T-cell (primary cell): ENCODE data around the gene PRSS56. TPM values are rescaled to one million over a fixed set of nuclear protein-coding genes. Genes with fewer than 3 reads are reported as not detected.
A peak's percentile ranks its signal among the peaks of the same experiment; 100 is the strongest.

Experiments used
- ATAC-seq, 4 experiments: fragments of 200-7000 bp in 3 of 4; fragments of 150-1000 bp in 1 of 4; cut with Tn5 transposase; replicated peaks in 1 of 4; 1 replicate in 3 of 4; 2 replicates in 1 of 4; pipeline ENCODE4 v1.10.0; 2021; ENCODE audit warnings: moderate library complexity in 3 of 4, mild to moderate bottlenecking in 2 of 4, moderate number of reproducible peaks in 1 of 4
- CTCF ChIA-PET, 2 donors: fragments of 300-600 bp; sonication (Branson Sonifier 250); formaldehyde crosslinking; loops; one replicate each; lab custom pipeline; 2022; ENCODE audit warnings: antibody characterized with exemption in 2 of 2; lab: Charles Lee
- POLR2A ChIA-PET, 2 donors: fragments of 300-600 bp; sonication (Branson Sonifier 250); formaldehyde crosslinking; loops; one replicate each; lab custom pipeline; 2022; ENCODE audit warnings: antibody characterized with exemption in 2 of 2; lab: Charles Lee
- DNase-seq, 35 experiments: peaks; one replicate each; pipeline versions ENCODE4 v3.0.0 to v3.0.0-alpha.2; 2013 to 2023
- H3K27ac ChIP-seq: one replicate; pipeline ENCODE4 v1.5.1; 2013; ENCODE audit warnings: low read length
- H3K27me3 ChIP-seq, 2 experiments: replicated peaks in 1 of 2; 1 replicate in 1 of 2; 2 replicates in 1 of 2; pipeline versions ENCODE4 v1.6.1 to v1.7.0; 2013; ENCODE audit warnings: low read length in 1 of 2, mixed read lengths in 1 of 2; ENCODE audit not compliant: control insufficient read depth in 2 of 2, insufficient read depth in 2 of 2; ENCODE audit errors: extremely low read depth in 1 of 2
- H3K36me3 ChIP-seq, 2 donors: 1 replicate in 1 of 2; 2 replicates in 1 of 2; pipeline versions ENCODE4 v1.6.1 to v1.7.0; 2013; ENCODE audit warnings: low read length in 1 of 2; ENCODE audit not compliant: control insufficient read depth in 2 of 2, insufficient read depth in 1 of 2; ENCODE audit errors: extremely low read depth in 1 of 2
- H3K4me1 ChIP-seq, 2 experiments: 1 replicate in 1 of 2; 2 replicates in 1 of 2; pipeline versions ENCODE4 v1.6.1 to v1.7.0; 2013; ENCODE audit warnings: low read length in 2 of 2, mixed read lengths in 1 of 2; ENCODE audit not compliant: insufficient read depth in 2 of 2, control insufficient read depth in 1 of 2; ENCODE audit errors: extremely low read depth in 1 of 2
- H3K4me3 ChIP-seq, 2 donors: 1 replicate in 1 of 2; 2 replicates in 1 of 2; pipeline versions ENCODE4 v1.5.1 to v1.7.0; 2013; ENCODE audit warnings: mild to moderate bottlenecking in 2 of 2, low read length in 1 of 2, moderate library complexity in 1 of 2; ENCODE audit not compliant: control insufficient read depth in 1 of 2; ENCODE audit errors: extremely low read depth in 1 of 2
- H3K9me3 ChIP-seq: 2 replicates; pipeline ENCODE4 v1.7.0; 2013
- H3K27ac Mint-ChIP-seq, 2 donors: one replicate each; pipeline ENCODE4 v1.8.0; 2020 to 2021; ENCODE audit warnings: mild to moderate bottlenecking in 2 of 2, mixed read lengths in 2 of 2
- H3K27me3 Mint-ChIP-seq, 2 donors: one replicate each; pipeline ENCODE4 v1.8.0; 2021 to 2022; ENCODE audit warnings: mixed read lengths in 2 of 2
- H3K36me3 Mint-ChIP-seq: one replicate; pipeline ENCODE4 v1.8.0; 2021; ENCODE audit warnings: mixed read lengths
- H3K4me1 Mint-ChIP-seq, 3 donors: one replicate each; pipeline ENCODE4 v1.8.0; 2020 to 2022; ENCODE audit warnings: mixed read lengths in 3 of 3, mild to moderate bottlenecking in 1 of 3
- H3K4me3 Mint-ChIP-seq, 3 donors: one replicate each; pipeline ENCODE4 v1.8.0; 2020 to 2022; ENCODE audit warnings: mild to moderate bottlenecking in 3 of 3, mixed read lengths in 3 of 3, moderate library complexity in 3 of 3
- H3K9me3 Mint-ChIP-seq, 3 donors: one replicate each; pipeline ENCODE4 v1.8.0; 2020 to 2022; ENCODE audit warnings: mixed read lengths in 3 of 3
- WGBS: methylation state at CpG from one replicate; pipeline ENCODE4 v1.1.5; 2013; ENCODE audit warnings: missing lambda C conversion rate; ENCODE audit not compliant: insufficient coverage; 5-methylcytosine and 5-hydroxymethylcytosine counted together
- total RNA-seq, 35 experiments: library from RNA in 6 of 35; stranded (reverse) in 6 of 35; fragments of 120-200 nt in 1 of 35; gene quantifications; one replicate each; pipeline versions ENCODE4 v1.2.1 to v1.2.4 and lab custom pipeline; 2013 to 2026

Gene PRSS56
- total RNA-seq, 5 donors from 2014 or later (not counting 1 experiment from before 2014, with no cell fraction given): not detected

DNA sequence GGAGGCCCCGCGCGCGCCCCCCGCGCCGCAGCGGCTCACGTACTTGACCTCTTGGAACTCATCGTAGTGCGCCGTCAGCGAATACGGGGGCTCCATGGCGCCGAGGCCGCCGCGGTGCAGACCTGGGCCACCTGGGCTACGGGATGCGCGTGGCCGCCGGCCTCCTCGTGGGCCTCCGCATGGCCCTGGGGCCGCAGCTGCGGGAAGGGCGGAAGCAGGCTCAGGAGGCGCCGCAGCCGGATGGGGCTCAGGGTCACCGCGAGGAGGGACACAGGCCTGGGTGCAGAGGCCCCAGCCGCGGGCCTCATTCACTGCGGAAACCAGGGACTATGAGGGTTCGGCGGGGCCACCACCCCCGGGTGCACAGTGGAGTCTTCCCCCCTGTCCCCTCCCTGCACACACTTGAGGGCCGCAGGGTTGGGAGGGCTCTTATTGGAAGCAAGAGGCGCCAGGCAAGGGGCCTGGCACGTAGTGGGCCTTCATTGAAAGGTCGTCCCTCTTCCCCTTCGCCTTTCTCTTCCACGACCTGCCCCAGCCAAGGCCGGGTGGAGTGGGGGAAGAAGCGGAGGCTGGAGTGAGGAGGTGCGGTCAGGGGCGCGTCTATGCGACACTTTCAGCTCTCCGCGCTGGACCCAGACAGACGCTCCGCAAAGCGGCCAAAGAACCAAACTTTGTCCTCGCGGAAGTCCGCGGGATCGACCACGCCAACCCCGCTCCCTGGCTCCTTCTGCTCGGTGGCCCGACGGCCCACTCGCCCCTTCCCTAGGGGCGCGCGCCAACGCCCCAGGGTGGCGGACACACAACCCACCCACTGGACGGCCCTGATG is 33.4 kb upstream of the PRSS56 start:
- Mint-ChIP-seq H3K4me3 (peak overlapping the region in 2 of 3 donors; percentile 17 to 49), H3K4me1 (peaks cover 0 to 16% (median 12%) of the 10 kb centered on the region in 3 donors), H3K36me3 (no peaks in the 10 kb centered on the region), H3K27ac (no peak overlapping the region), H3K27me3 (peaks cover 29 to 58% of the 10 kb centered on the region in 2 donors), H3K9me3 (no peaks in the 10 kb centered on the region)
- WGBS: 7% methylated on average over 63 of the region's 74 CpGs
- peaks cover 0 to 10% of the 10 kb centered on the region in 2 experiments for H3K4me1 ChIP-seq
- H3K4me3 ChIP-seq: peak overlapping the region in 1 of 2 donors; percentile 11
- ChIA-PET CTCF (no interaction called here), POLR2A (no interaction called here)
- no peaks in the 10 kb centered on the region for H3K36me3 ChIP-seq
- H3K27me3 ChIP-seq: peaks cover 0 to 69% of the 10 kb centered on the region in 2 experiments
- H3K27ac ChIP-seq: no peak overlapping the region
- no peaks in the 10 kb centered on the region for H3K9me3 ChIP-seq
- no peak for DNase-seq
- no peak for ATAC-seq

DNA sequence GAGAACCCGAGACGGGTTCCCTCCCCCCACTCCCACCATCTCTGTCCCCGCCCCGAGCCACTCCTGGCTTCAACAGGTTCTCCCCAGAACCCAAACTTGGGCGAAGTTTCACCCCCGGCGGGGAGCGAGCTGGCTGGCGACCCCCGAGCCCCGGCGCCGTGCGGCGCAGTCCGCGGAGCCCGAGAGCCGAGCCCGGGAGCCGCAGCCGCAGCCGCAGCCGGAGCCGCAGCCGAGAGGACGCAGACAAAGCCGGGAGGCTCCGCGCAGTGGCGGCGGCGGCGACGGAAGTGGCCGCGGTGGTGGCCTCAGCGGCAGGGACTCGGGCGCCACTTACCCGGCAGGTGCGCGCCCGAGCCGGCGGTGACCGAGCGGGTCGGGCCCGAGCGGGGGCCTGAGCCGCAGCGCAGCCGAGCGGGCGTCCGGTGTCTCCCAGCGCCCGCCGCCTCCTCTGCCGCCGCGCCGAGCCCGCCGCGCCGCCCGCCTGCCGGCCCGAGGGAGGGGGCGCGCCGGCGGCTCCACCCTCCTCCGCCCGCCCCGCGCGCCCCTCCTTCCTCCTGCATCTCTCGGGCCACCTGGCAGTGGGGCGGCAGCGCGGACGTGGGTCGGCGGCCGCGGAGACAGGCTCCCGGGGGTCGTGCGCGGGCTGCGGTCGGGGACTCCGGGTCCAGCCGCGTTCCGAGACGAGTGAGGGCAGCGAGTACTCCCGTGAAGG is 32.6 kb upstream of the PRSS56 start, which contains the start of gene ECEL1:
TSS of gene ECEL1 (minus strand) at position 450 of the 712 bp plus-strand sequence. CDS start 1,181 bp downstream, outside the sequence.
- peaks cover 28 to 56% of the 10 kb centered on the region in 2 donors for H3K27me3 Mint-ChIP-seq
- H3K27ac Mint-ChIP-seq: no peak within 1 kb of the TSS
- H3K27me3 ChIP-seq: peaks cover 0 to 73% of the 10 kb centered on the region in 2 experiments
- peak within 1 kb of the TSS in 1 of 2 donors; percentile 27 for H3K4me3 ChIP-seq
- H3K4me1 ChIP-seq: peaks cover 0 to 10% of the 10 kb centered on the region in 2 experiments
- DNase-seq (no peak), ATAC-seq (peak in 1 of 4 experiments; percentile 21)
- H3K27ac ChIP-seq: no peak within 1 kb of the TSS
- peak within 1 kb of the TSS; percentile 21 to 75 (median 48) for H3K4me3 Mint-ChIP-seq
- no peaks in the 10 kb centered on the region for H3K9me3 Mint-ChIP-seq
- POLR2A ChIA-PET: no interaction called here
- CTCF ChIA-PET: interaction anchor here in 1 of 2 donors (1.0 kb wide), 1 partner anchor 33 kb away, joined by 6 read pairs; the partner anchor contains the start of gene PRSS56
- H3K36me3 Mint-ChIP-seq: no peaks in the 10 kb centered on the region
- no peaks in the 10 kb centered on the region for H3K9me3 ChIP-seq
- no peaks in the 10 kb centered on the region for H3K36me3 ChIP-seq
- H3K4me1 Mint-ChIP-seq: peaks cover 0 to 16% (median 12%) of the 10 kb centered on the region in 3 donors
- under 1% methylated on average over 91 of the region's 102 CpGs for WGBS

DNA sequence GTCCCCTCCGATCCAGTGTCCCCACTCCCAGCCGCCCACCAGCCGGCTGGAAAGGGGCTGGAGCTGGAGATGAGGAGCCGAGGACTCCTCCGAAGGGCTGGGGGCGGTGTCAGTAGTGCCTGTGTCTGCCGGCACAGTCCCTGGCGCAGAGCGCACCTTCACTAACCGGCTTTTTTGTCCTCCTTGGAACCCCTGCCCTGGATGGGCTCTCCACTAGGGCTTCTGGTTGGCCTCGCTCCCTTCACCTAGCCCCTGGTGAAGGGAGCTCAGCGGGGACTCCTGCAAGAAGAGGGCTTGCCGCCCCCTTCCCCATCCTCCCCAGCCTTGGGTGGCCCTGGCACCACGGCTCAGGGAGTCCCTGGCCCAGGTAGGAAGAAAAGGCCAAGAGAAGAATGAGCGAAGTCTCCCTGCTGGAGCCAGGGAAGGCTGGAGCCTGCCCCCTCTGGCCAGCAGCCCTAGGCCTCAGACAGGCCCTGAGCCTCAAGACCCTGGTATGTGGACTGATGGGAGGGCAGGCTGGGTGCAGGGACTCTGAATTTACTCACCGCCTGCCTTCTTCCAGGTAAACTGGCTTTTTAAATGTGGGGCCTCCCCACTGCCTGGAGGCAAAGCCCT is 32.0 kb upstream of the PRSS56 start:
- H3K4me1 Mint-ChIP-seq: peaks cover 0 to 16% (median 12%) of the 10 kb centered on the region in 3 donors
- H3K4me1 ChIP-seq: peaks cover 0 to 10% of the 10 kb centered on the region in 2 experiments
- peaks cover 31 to 58% of the 10 kb centered on the region in 2 donors for H3K27me3 Mint-ChIP-seq
- H3K9me3 Mint-ChIP-seq: no peaks in the 10 kb centered on the region
- H3K27ac ChIP-seq: no peak overlapping the region
- H3K4me3 Mint-ChIP-seq: peak overlapping the region; percentile 21 to 75 (median 48)
- H3K27ac Mint-ChIP-seq: no peak overlapping the region
- DNase-seq: no peak
- ATAC-seq: no peak
- CTCF ChIA-PET: interaction anchor here in 1 of 2 donors (1.0 kb wide), 1 partner anchor 32 kb away, joined by 6 read pairs; the partner anchor contains the start of gene PRSS56
- no peaks in the 10 kb centered on the region for H3K36me3 ChIP-seq
- H3K27me3 ChIP-seq: peaks cover 0 to 77% of the 10 kb centered on the region in 2 experiments
- no peaks in the 10 kb centered on the region for H3K9me3 ChIP-seq
- no peaks in the 10 kb centered on the region for H3K36me3 Mint-ChIP-seq
- POLR2A ChIA-PET: no interaction called here
- 48% methylated on average over 13 of the region's 16 CpGs for WGBS
- peak overlapping the region in 1 of 2 donors; percentile 27 for H3K4me3 ChIP-seq

DNA sequence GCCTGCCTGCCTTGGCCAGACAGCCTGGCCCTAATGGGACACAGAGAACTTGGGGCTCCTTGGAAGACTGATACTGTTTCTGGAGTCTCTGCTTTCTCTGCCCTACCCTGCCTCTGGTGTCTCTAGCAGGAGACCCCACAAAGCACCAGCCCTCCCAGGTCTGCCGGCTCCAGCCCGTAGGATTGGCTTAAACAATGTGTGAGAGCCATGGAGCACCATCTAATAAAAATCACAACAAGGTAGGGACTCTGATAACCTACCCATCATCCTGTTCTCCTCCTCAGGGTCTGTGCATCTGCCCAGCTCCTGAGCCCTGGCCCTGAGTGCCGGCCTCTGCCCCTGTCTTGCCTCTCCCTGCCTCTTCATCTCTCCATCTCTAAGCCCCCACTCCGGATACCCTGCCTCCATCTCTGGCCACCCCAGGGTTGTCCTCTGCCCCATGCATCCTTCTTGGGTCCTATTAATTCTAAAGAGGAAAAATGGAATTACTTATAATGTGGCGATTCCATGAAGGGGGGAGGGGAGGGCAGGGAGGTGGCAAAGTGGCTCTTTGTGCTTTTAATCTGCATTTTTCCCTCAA is 31.4 kb upstream of the PRSS56 start:
- ChIA-PET POLR2A (no interaction called here), CTCF (interaction anchor here in 1 of 2 donors (1.0 kb wide), 1 partner anchor 31 kb away, joined by 6 read pairs; the partner anchor contains the start of gene PRSS56)
- H3K27me3 ChIP-seq: peaks cover 0 to 76% of the 10 kb centered on the region in 2 experiments
- H3K27ac ChIP-seq: no peak overlapping the region
- no peaks in the 10 kb centered on the region for H3K36me3 ChIP-seq
- H3K27me3 Mint-ChIP-seq: peaks cover 31 to 53% of the 10 kb centered on the region in 2 donors
- H3K9me3 Mint-ChIP-seq: no peaks in the 10 kb centered on the region
- H3K27ac Mint-ChIP-seq: no peak overlapping the region
- no peaks in the 10 kb centered on the region for H3K36me3 Mint-ChIP-seq
- WGBS: 82% methylated on average over 3 of the region's 5 CpGs
- ATAC-seq (no peak), DNase-seq (no peak)
- peaks cover 0 to 10% of the 10 kb centered on the region in 2 experiments for H3K4me1 ChIP-seq
- no peaks in the 10 kb centered on the region for H3K9me3 ChIP-seq
- H3K4me3 Mint-ChIP-seq: peak overlapping the region; percentile 21 to 75 (median 48)
- H3K4me1 Mint-ChIP-seq: peaks cover 0 to 16% (median 12%) of the 10 kb centered on the region in 3 donors
- no peak overlapping the region for H3K4me3 ChIP-seq

DNA sequence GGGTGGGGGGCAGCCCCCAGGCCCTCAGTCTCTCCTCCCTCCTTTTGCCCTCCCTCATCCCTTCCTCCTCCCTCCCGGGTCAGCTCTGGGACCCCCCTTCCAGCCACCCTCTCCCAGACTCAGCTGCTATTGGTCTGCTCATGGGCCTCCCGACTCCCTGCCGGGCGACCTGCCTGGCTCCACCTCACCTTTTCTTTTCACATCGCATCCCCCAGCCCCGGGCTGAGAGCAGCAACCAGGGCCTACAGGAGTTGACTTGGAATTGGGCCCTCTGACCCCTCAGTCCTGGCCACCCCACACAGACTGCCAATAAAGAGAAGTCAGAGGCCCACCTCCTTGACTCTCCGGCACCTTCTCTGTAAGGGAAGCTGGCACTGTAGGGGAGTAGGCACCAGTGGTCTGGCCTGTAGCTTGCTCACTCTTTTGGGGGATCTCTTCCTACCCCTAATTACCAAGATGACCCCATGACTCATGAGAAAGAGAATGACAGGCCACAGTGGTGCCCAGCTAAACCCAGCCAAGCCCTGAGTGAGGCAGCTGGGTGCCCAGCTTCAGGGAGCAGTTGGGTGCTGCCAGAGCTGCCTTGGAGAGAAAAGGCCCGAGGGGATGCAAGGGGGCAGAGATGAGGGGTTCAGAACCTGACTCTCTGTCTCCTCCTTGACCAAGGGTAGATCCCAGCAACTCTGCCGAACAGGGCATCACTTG is 30.5 kb upstream of the PRSS56 start:
- WGBS: 55% methylated on average over 3 of the region's 9 CpGs
- ChIA-PET POLR2A (no interaction called here), CTCF (no interaction called here)

More for the DNA sequence above, 30.5 kb upstream of the PRSS56 start:
- DNase-seq (no peak), ATAC-seq (no peak)
- H3K4me1 Mint-ChIP-seq: peaks cover 0 to 16% (median 12%) of the 10 kb centered on the region in 3 donors
- no peaks in the 10 kb centered on the region for H3K9me3 Mint-ChIP-seq
- peaks cover 30 to 45% of the 10 kb centered on the region in 2 donors for H3K27me3 Mint-ChIP-seq
- Histone ChIP-seq H3K4me3 (no peak overlapping the region), H3K4me1 (peaks cover 0 to 10% of the 10 kb centered on the region in 2 experiments), H3K27me3 (peaks cover 0 to 68% of the 10 kb centered on the region in 2 experiments), H3K27ac (no peak overlapping the region), H3K36me3 (no peaks in the 10 kb centered on the region), H3K9me3 (no peaks in the 10 kb centered on the region)
- no peak overlapping the region for H3K27ac Mint-ChIP-seq
- H3K4me3 Mint-ChIP-seq: peak overlapping the region in 1 of 3 donors; percentile 75
- no peaks in the 10 kb centered on the region for H3K36me3 Mint-ChIP-seq
